ENCODE measurements around the gene CLRN3.

DNA sequence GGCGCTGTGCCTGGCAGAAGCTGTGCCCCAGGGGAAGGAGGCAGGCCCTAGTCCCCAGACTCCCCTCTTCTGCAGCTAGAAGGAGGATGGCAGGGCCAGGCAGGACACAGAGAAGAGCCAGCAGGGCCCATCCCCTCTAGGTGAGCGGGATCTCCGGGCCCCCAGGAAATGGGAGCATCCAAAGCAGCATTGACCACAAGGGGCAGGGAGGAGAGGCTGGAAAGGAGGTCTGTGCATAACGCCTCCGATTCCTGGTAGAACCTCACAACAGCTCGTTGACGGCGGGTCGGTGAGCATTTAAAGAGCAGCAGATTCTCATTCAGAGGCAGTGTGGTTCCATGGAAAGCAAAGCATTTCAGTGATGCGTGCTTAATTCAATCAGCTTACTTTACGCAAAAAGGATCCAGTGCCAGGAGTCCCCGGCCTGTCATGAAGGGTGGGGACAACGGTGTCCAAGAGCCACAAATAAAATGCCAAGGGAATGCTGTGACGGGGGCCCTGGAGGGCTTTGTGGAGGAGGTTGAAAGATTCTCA is 41.0 kb downstream of the CLRN3 start:
- no peak for TF ChIP-seq EZH2 (IDR thresholded peaks at IDR 0.05; ENCODE audit: low read depth)
- TF ChIP-seq, protein P1, sequence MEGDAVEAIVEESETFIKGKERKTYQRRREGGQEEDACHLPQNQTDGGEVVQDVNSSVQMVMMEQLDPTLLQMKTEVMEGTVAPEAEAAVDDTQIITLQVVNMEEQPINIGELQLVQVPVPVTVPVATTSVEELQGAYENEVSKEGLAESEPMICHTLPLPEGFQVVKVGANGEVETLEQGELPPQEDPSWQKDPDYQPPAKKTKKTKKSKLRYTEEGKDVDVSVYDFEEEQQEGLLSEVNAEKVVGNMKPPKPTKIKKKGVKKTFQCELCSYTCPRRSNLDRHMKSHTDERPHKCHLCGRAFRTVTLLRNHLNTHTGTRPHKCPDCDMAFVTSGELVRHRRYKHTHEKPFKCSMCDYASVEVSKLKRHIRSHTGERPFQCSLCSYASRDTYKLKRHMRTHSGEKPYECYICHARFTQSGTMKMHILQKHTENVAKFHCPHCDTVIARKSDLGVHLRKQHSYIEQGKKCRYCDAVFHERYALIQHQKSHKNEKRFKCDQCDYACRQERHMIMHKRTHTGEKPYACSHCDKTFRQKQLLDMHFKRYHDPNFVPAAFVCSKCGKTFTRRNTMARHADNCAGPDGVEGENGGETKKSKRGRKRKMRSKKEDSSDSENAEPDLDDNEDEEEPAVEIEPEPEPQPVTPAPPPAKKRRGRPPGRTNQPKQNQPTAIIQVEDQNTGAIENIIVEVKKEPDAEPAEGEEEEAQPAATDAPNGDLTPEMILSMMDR (conservative IDR thresholded peaks at IDR 0.05) = no peak

Measured in PC-9 (cell line).